HepG2 (cell line): ENCODE results near the gene KAZN. TPM values are rescaled to one million over a fixed set of nuclear protein-coding genes. Genes with fewer than 3 reads are reported as not detected.

ENCODE experiments used
- ATAC-seq: fragments of 200-7000 bp; cut with Tn5 transposase; 3 replicates; pipeline ENCODE4 v1.9.1; 2020; ENCODE audit warnings: mild to moderate bottlenecking, moderate library complexity
- BruUV-seq: library from RNA; stranded (reverse); fragments of 400-500 nt; replicated peaks from 2 replicates; lab custom pipeline; 2021; lab: Mats Ljungman, UMichigan
- CTCF ChIA-PET: fragments of 300-600 bp; formaldehyde crosslinking; extraction: SDS; loops from one replicate; lab custom pipeline; 2021; ENCODE audit warnings: low total read pairs, inconsistent platforms, low intra/inter-chr PET ratio; lab: Yijun Ruan, JAX
- POLR2A ChIA-PET: fragments of 350-600 bp; sonication (Branson Sonifier 250); formaldehyde crosslinking; loops from one replicate; lab custom pipeline; 2020; ENCODE audit warnings: antibody characterized with exemption, inconsistent platforms; lab: Yijun Ruan, JAX
- DNase-seq: peaks from one replicate; pipeline ENCODE4 v3.0.0-alpha.2; 2015; ENCODE audit warnings: low spot score
- FAIRE-seq: peaks from 3 replicates; lab custom pipeline; 2011; peaks lifted over from hg19 to GRCh38; lab: Jason Lieb, UNC
- H2AFZ ChIP-seq: one replicate; pipeline ENCODE4 v1.6.1; 2011; ENCODE audit warnings: low read length, inconsistent platforms
- H3K27ac ChIP-seq: fragments of 300-600 bp; 3 replicates; pipeline ENCODE4 v1.8.0; 2011; ENCODE audit warnings: mixed run types, mild to moderate bottlenecking, mixed read lengths, low read length, inconsistent platforms; ENCODE audit not compliant: insufficient read depth; ENCODE audit errors: extremely low read length
- H3K27me3 ChIP-seq, 2 experiments: fragments of 200-600 bp in 1 of 2; 2 replicates in 1 of 2; 3 replicates in 1 of 2; pipeline versions ENCODE4 v1.6.0 to v1.8.0; 2011; ENCODE audit warnings: low read length in 2 of 2, mild to moderate bottlenecking in 2 of 2, moderate library complexity in 2 of 2, inconsistent platforms in 1 of 2; ENCODE audit not compliant: insufficient read depth in 2 of 2, control insufficient read depth in 1 of 2
- H3K36me3 ChIP-seq, 2 experiments: fragments of 200-600 bp in 1 of 2; replicated peaks in 1 of 2; 2 replicates in 1 of 2; 3 replicates in 1 of 2; pipeline versions ENCODE4 v1.5.1 to v1.8.0; 2011; ENCODE audit warnings: low read length in 2 of 2, inconsistent platforms in 1 of 2; ENCODE audit not compliant: insufficient read depth in 2 of 2, control insufficient read depth in 1 of 2
- H3K4me1 ChIP-seq: 2 replicates; pipeline ENCODE4 v1.5.1; 2012; ENCODE audit warnings: low read length, inconsistent platforms; ENCODE audit not compliant: insufficient read depth
- H3K4me2 ChIP-seq: 2 replicates; pipeline ENCODE4 v1.6.0; 2011; ENCODE audit warnings: low read depth, low read length, inconsistent platforms
- H3K4me3 ChIP-seq, 3 experiments: fragments of 200-600 bp in 1 of 3; sonication (generic), shearing (Covaris generic) in 1 of 3; replicated peaks in 1 of 3; 2 replicates each; pipeline ENCODE4 v1.5.1; 2011 to 2016; ENCODE audit warnings: low read length in 3 of 3, inconsistent platforms in 2 of 3, low read depth in 2 of 3, mild to moderate bottlenecking in 2 of 3, control low read depth in 1 of 3, mixed read lengths in 1 of 3; ENCODE audit not compliant: insufficient read depth in 1 of 3
- H3K79me2 ChIP-seq: one replicate; pipeline ENCODE4 v1.6.1; 2011; ENCODE audit warnings: low read length, inconsistent platforms; ENCODE audit not compliant: insufficient read depth
- H3K9ac ChIP-seq: 2 replicates; pipeline ENCODE4 v1.6.0; 2011; ENCODE audit warnings: mild to moderate bottlenecking, low read depth, low read length, inconsistent platforms; ENCODE audit not compliant: insufficient read depth
- H3K9me3 ChIP-seq: 2 replicates; pipeline ENCODE4 v1.5.1; 2012; ENCODE audit warnings: mild to moderate bottlenecking, low read length
- H4K20me1 ChIP-seq: 2 replicates; pipeline ENCODE4 v1.6.0; 2011; ENCODE audit warnings: inconsistent platforms, mild to moderate bottlenecking, low read length, moderate library complexity; ENCODE audit not compliant: insufficient read depth
- CREM ChIP-seq, 2 experiments: sonication (generic) in 1 of 2; formaldehyde crosslinking in 1 of 2; IDR thresholded peaks; 2 replicates each; pipeline versions ENCODE4 v1.4.0 to v1.6.1; 2016 to 2020; ENCODE audit warnings: antibody characterized with exemption in 1 of 2, mild to moderate bottlenecking in 1 of 2, missing genetic modification reagents in 1 of 2
- FOXA3 ChIP-seq: IDR thresholded peaks from 2 replicates; pipeline ENCODE4 v1.6.1; 2016; ENCODE audit warnings: missing genetic modification reagents, missing compliant biosample characterization
- FOXO1 ChIP-seq: sonication (generic); formaldehyde crosslinking; IDR thresholded peaks from 2 replicates; pipeline ENCODE4 v1.4.0; 2020; ENCODE audit warnings: missing genetic modification reagents
- MEF2D ChIP-seq: sonication (generic); formaldehyde crosslinking; IDR thresholded peaks from 2 replicates; pipeline ENCODE4 v1.5.1; 2020; ENCODE audit warnings: mild to moderate bottlenecking, missing genetic modification reagents
- SRY ChIP-seq: sonication (generic); formaldehyde crosslinking; IDR thresholded peaks from 2 replicates; pipeline ENCODE4 v1.8.0; 2022; ENCODE audit warnings: mild to moderate bottlenecking, missing genetic modification reagents
- TEAD3 ChIP-seq: optimal IDR thresholded peaks from 2 replicates; pipeline ENCODE3; 2016; ENCODE audit warnings: borderline replicate concordance
- ZMAT3 ChIP-seq: sonication (generic); formaldehyde crosslinking; conservative IDR thresholded peaks from 2 replicates; pipeline ENCODE4 v1.7.0; 2021; ENCODE audit warnings: missing genetic modification reagents
- ZNF274 ChIP-seq: sonication (generic); formaldehyde crosslinking; IDR thresholded peaks from 2 replicates; pipeline ENCODE4 v1.5.1; 2020; ENCODE audit warnings: mild to moderate bottlenecking, missing genetic modification reagents
- ZNF660 ChIP-seq: sonication (generic); formaldehyde crosslinking; IDR thresholded peaks from 2 replicates; pipeline ENCODE4 v1.5.1; 2020; ENCODE audit warnings: mild to moderate bottlenecking, low read depth, missing genetic modification reagents, borderline replicate concordance
- ZNF703 ChIP-seq: sonication (generic); formaldehyde crosslinking; IDR thresholded peaks from 2 replicates; pipeline ENCODE4 v1.5.1; 2020; ENCODE audit warnings: missing genetic modification reagents, mild to moderate bottlenecking, moderate library complexity, borderline replicate concordance
- ZNF761 ChIP-seq: sonication (generic); formaldehyde crosslinking; conservative IDR thresholded peaks from 2 replicates; pipeline ENCODE4 v1.4.0; 2020; ENCODE audit warnings: mild to moderate bottlenecking, missing genetic modification reagents
- ZSCAN9 ChIP-seq: IDR thresholded peaks from 2 replicates; pipeline ENCODE4 v1.6.1; 2016; ENCODE audit warnings: borderline replicate concordance
- WGBS: methylation state at CpG from one replicate; pipeline ENCODE4 v1.1.6; 2017; ENCODE audit warnings: low lambda C conversion rate; 5-methylcytosine and 5-hydroxymethylcytosine counted together
- in situ Hi-C: cut with HindIII; loops from 2 replicates; pipeline ENCODE4 v1.10.0; 2017; ENCODE audit warnings: low pct_unique_long_range_greater_than_20kb; ENCODE audit not compliant: extremely low pct_ligation_motif_present
- intact Hi-C: fragments of 100-400 bp; cut with micrococcal nuclease; formaldehyde crosslinking; loops from one replicate; pipeline ENCODE4 v1.10.0; 2022; ENCODE audit not compliant: unreplicated experiment
- polyA plus RNA-seq, 8 experiments: library from polyadenylated mRNA; depleted of rRNA in 3 of 8; stranded (reverse) in 7 of 8; unstranded in 1 of 8; fragments of >200 nt; fragmentation: Illumina TruSeq in 4 of 8; extraction: Trizol in 4 of 8; gene quantifications; 2 replicates each; pipeline versions ENCODE4 v1.2.1 to v1.2.3, GENCODE V29; 2011 to 2016; ENCODE audit warnings: low read depth in 4 of 8, missing spikeins in 1 of 8, mixed read lengths in 1 of 8; ENCODE audit not compliant: insufficient read depth in 1 of 8
- total RNA-seq, 5 experiments: library from RNA; depleted of rRNA; stranded (reverse); fragments of >200 nt; fragmentation: Illumina TruSeq; extraction: Trizol; gene quantifications; 2 replicates each; pipeline ENCODE4 v1.2.3, GENCODE V29; 2016; ENCODE audit warnings: low read depth in 1 of 5
- TF ChIP-seq, protein P1 (sequence below): IDR thresholded peaks from 2 replicates; pipeline ENCODE4 v1.6.1; 2016
- TF ChIP-seq, protein P2 (sequence below): sonication (generic); formaldehyde crosslinking; IDR thresholded peaks from 2 replicates; pipeline ENCODE4 v1.4.0; 2020; ENCODE audit warnings: low read depth, mild to moderate bottlenecking, missing genetic modification reagents
- TF ChIP-seq, protein P3 (sequence below): sonication (generic); formaldehyde crosslinking; conservative IDR thresholded peaks from 2 replicates; pipeline ENCODE4 v1.8.0; 2022; ENCODE audit warnings: mild to moderate bottlenecking, moderate library complexity, missing genetic modification reagents
- TF ChIP-seq, protein P4 (sequence below): IDR thresholded peaks from 2 replicates; pipeline ENCODE4 v1.6.1; 2016; ENCODE audit warnings: missing genetic modification reagents, missing compliant biosample characterization

The KAZN gene
- total and polyA plus RNA-seq, 2 of the 13 experiments (the other 11 are each of a cell fraction or from before 2014, with no cell fraction given) = 10.4 to 13.5 TPM

DNA sequence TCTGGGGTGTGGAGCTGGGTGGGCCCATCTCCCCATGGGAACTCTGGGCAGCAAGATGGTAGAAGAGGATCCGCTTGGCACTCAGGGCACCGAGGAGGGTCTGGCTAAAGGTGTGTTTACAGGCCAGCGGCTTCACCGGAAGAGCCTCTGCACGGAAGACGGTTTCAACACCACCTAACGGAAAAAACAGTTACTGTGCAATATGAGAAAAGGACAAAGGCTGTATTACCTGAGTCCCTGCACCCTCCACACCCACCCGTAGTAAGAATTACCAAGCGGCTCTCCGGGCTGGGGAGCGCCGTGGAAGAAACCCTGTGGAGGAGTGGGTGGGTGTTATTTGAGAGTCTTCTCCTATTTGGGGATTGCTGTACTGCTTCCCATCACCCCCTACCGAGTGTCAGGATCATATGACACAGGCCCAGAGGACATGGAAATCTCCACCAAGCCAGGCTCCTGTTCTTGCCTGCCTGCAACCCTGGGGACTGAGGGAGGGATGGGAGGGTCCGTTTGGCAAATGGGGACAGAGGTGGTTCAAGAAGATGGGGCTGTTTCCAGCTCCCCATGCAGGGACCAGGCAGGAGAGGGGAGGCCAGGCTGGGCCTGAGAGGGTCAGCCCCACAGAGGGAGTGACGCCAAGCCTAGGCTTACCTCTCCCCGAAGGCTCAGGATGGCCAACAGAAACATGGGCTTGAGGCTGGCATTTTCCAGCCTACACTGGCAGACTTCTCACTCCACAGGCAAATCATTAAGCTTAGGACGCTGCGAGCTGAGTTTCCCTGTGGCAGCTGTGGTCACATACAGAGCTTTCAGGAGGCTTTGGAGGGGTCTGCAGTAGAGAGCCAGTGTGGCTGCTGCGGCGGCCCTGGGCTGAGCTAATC lies 351.6 kb downstream of the KAZN start:
- intact Hi-C loops = loop anchor here (1.0 kb wide), 1 partner anchor 8 kb away; no protein-coding TSS in a partner anchor
- peak; percentile 68 for FAIRE-seq
- peak; percentile 55 for ATAC-seq
- TF ChIP-seq ZSCAN9 (CRISPR knock-in tag) (0 out of 2 replicates have a peak, but pooled peaks have one; percentile 58), ZNF703 (CRISPR knock-in tag) (no peak), TEAD3 (CRISPR knock-in tag) (peak; percentile 35), CREM (IDR thresholded peaks at IDR 0.05) (peak; percentile 45), CREM (CRISPR knock-in tag; IDR thresholded peaks at IDR 0.05) (no peak), MEF2D (peak; percentile 78; the same call in 1 of the 2 replicates), SRY (CRISPR knock-in tag) (0 out of 2 replicates have a peak, but pooled peaks have one; percentile 14), FOXA3 (CRISPR knock-in tag) (peak; percentile 72), ZNF761 (no peak), ZNF660 (no peak), ZMAT3 (CRISPR knock-in tag) (0 out of 2 replicates have a peak, but pooled peaks have one; percentile 43), FOXO1 (CRISPR knock-in tag) (peak; percentile 92), ZNF274 (CRISPR knock-in tag) (no peak)
- TF ChIP-seq, protein P1, sequence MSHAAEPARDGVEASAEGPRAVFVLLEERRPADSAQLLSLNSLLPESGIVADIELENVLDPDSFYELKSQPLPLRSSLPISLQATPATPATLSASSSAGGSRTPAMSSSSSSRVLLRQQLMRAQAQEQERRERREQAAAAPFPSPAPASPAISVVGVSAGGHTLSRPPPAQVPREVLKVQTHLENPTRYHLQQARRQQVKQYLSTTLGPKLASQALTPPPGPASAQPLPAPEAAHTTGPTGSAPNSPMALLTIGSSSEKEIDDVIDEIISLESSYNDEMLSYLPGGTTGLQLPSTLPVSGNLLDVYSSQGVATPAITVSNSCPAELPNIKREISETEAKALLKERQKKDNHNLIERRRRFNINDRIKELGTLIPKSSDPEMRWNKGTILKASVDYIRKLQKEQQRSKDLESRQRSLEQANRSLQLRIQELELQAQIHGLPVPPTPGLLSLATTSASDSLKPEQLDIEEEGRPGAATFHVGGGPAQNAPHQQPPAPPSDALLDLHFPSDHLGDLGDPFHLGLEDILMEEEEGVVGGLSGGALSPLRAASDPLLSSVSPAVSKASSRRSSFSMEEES (CRISPR knock-in tag) = no peak
- TF ChIP-seq, protein P2, sequence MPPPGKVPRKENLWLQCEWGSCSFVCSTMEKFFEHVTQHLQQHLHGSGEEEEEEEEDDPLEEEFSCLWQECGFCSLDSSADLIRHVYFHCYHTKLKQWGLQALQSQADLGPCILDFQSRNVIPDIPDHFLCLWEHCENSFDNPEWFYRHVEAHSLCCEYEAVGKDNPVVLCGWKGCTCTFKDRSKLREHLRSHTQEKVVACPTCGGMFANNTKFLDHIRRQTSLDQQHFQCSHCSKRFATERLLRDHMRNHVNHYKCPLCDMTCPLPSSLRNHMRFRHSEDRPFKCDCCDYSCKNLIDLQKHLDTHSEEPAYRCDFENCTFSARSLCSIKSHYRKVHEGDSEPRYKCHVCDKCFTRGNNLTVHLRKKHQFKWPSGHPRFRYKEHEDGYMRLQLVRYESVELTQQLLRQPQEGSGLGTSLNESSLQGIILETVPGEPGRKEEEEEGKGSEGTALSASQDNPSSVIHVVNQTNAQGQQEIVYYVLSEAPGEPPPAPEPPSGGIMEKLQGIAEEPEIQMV (CRISPR knock-in tag) = no peak
- TF ChIP-seq, protein P3, sequence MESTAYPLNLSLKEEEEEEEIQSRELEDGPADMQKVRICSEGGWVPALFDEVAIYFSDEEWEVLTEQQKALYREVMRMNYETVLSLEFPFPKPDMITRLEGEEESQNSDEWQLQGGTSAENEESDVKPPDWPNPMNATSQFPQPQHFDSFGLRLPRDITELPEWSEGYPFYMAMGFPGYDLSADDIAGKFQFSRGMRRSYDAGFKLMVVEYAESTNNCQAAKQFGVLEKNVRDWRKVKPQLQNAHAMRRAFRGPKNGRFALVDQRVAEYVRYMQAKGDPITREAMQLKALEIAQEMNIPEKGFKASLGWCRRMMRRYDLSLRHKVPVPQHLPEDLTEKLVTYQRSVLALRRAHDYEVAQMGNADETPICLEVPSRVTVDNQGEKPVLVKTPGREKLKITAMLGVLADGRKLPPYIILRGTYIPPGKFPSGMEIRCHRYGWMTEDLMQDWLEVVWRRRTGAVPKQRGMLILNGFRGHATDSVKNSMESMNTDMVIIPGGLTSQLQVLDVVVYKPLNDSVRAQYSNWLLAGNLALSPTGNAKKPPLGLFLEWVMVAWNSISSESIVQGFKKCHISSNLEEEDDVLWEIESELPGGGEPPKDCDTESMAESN (CRISPR knock-in tag) = no peak
- TF ChIP-seq, protein P4, sequence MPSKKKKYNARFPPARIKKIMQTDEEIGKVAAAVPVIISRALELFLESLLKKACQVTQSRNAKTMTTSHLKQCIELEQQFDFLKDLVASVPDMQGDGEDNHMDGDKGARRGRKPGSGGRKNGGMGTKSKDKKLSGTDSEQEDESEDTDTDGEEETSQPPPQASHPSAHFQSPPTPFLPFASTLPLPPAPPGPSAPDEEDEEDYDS (CRISPR knock-in tag) = peak; percentile 51

More for the DNA sequence above, 351.6 kb downstream of the KAZN start:
- Histone ChIP-seq H3K27me3 (no peaks in the 10 kb centered on the region), H3K4me1 (peaks cover 90% of the 10 kb centered on the region), H3K36me3 (peaks cover 0 to 14% of the 10 kb centered on the region in 2 experiments), H4K20me1 (no peaks in the 10 kb centered on the region), H3K4me3 (no peak overlapping the region; a peak in 1 of 6 replicates), H3K9ac (peak overlapping the region; percentile 56), H3K79me2 (peaks cover 48% of the 10 kb centered on the region), H2AFZ (no peak overlapping the region), H3K9me3 (peaks cover 5% of the 10 kb centered on the region; the same call in 1 of the 2 replicates), H3K4me2 (peak overlapping the region; percentile 47), H3K27ac (peak overlapping the region; percentile 88)
- WGBS = 7% methylated on average over 12 of the region's 20 CpGs
- DNase-seq = peak; percentile 71
- no TSS peak for BruUV-seq
- CTCF ChIA-PET = no interaction called here
- in situ Hi-C loops = no loop called here
- POLR2A ChIA-PET = interaction anchor here (0.8 to 2.3 kb wide), 2 partner anchors 10 kb away, joined by 6 to 10 read pairs; no protein-coding TSS in a partner anchor
